Measurements from ENCODE around the gene MESP2. TPM values are rescaled to one million over a fixed set of nuclear protein-coding genes. Genes with fewer than 3 reads are reported as not detected.

The MESP2 gene
- total and polyA plus RNA-seq, 2 experiments from 2014 or later = 0.30 TPM; not detected in 1

DNA sequence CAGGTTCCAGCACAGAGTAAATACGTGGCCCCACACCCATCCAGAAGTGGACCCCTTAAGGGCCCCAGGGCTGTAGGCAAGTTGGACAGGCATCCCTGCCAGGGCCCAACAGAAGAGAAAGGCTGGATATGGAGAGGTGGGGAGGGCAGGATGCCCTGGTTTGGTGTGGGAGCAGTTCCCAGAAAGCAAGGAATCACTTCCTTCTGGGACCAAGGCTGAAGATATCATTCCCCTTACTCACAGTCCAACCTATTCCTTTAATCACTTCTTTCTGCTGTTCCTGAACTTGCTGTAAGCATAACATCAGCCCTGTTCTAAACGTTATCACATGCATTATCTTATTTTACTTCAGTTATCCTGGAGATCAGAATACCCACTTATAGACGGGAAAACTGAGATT is 6.1 kb upstream of the MESP2 start:
- Histone ChIP-seq H3K36me3 (replicated peaks; ENCODE audit: insufficient read depth, low read depth) (no peaks in the 10 kb centered on the region), H2AFZ (no peak overlapping the region), H3K27me3 (no peaks in the 10 kb centered on the region), H3K4me2 (no peak overlapping the region), H3K4me3 (no peak overlapping the region), H4K20me1 (ENCODE audit: insufficient read depth, poor library complexity, severe bottlenecking) (no peaks in the 10 kb centered on the region), H3K9me2 (replicated peaks; ENCODE audit: insufficient read depth) (no peaks in the 10 kb centered on the region), H3K79me2 (no peaks in the 10 kb centered on the region), H3K9me3 (ENCODE audit: low read depth) (no peaks in the 10 kb centered on the region), H3K4me1 (ENCODE audit: insufficient read depth) (peaks cover 7% of the 10 kb centered on the region), H3K27ac (no peak overlapping the region)
- DNase-seq (ENCODE audit: low spot score) = no peak
- no peak for TF ChIP-seq EZH2phosphoT487 (IDR thresholded peaks at IDR 0.05; ENCODE audit: low read depth, severe bottlenecking, unreplicated experiment)
- no peak for TF ChIP-seq EZH2 (IDR thresholded peaks at IDR 0.05; ENCODE audit: borderline replicate concordance)
- TF ChIP-seq, protein P1, sequence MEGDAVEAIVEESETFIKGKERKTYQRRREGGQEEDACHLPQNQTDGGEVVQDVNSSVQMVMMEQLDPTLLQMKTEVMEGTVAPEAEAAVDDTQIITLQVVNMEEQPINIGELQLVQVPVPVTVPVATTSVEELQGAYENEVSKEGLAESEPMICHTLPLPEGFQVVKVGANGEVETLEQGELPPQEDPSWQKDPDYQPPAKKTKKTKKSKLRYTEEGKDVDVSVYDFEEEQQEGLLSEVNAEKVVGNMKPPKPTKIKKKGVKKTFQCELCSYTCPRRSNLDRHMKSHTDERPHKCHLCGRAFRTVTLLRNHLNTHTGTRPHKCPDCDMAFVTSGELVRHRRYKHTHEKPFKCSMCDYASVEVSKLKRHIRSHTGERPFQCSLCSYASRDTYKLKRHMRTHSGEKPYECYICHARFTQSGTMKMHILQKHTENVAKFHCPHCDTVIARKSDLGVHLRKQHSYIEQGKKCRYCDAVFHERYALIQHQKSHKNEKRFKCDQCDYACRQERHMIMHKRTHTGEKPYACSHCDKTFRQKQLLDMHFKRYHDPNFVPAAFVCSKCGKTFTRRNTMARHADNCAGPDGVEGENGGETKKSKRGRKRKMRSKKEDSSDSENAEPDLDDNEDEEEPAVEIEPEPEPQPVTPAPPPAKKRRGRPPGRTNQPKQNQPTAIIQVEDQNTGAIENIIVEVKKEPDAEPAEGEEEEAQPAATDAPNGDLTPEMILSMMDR (IDR thresholded peaks at IDR 0.05; ENCODE audit: poor library complexity) = no peak
- WGBS (ENCODE audit: low lambda C conversion rate, missing lambda C conversion rate) = 70% methylated on average over 3 of the region's 3 CpGs

DNA sequence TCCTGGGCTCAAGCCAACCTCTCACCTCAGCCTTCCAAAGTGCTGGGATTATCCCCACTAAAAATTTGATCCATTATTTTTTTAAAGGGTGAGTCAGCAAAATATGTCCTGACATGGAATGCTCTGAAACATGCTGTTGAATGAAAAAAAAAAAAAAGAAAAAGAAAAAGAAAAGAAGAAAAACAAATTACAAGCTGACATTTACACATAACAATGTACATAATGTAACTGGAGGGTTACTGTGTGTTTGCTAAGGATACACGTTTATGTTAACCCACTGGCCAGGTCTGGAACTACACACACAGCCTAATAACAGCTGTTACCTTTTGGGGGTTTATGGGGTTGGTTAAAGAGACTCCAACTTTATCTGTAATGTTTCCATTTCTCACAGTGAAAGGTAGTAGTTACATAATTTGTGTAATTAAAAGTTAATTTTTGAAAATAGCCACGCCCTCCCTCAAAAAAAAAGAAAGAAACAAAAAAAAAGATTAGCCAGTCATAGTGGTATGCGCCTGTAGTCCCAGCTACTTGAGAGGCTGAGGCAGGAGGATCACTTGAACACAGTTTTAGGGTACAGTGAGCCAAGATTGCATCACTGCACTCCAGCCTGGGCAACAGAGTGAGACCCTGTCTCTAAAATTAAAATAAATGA is 3.1 kb upstream of the MESP2 start:
- TF ChIP-seq EZH2phosphoT487 (IDR thresholded peaks at IDR 0.05; ENCODE audit: low read depth, severe bottlenecking, unreplicated experiment) (no peak), EZH2 (IDR thresholded peaks at IDR 0.05; ENCODE audit: borderline replicate concordance) (no peak)
- TF ChIP-seq, protein P1 (IDR thresholded peaks at IDR 0.05; ENCODE audit: poor library complexity) = peak; percentile 24
- no peak overlapping the region for H3K4me2 ChIP-seq
- no peaks in the 10 kb centered on the region for H4K20me1 ChIP-seq (ENCODE audit: insufficient read depth, poor library complexity, severe bottlenecking)
- no peak overlapping the region for H3K4me3 ChIP-seq
- no peaks in the 10 kb centered on the region for H3K9me2 ChIP-seq (replicated peaks; ENCODE audit: insufficient read depth)
- H3K9me3 ChIP-seq (ENCODE audit: low read depth) = no peaks in the 10 kb centered on the region
- peaks cover 12% of the 10 kb centered on the region for H3K4me1 ChIP-seq (ENCODE audit: insufficient read depth)
- 62% methylated on average over 3 of the region's 3 CpGs for WGBS (ENCODE audit: low lambda C conversion rate, missing lambda C conversion rate)
- no peaks in the 10 kb centered on the region for H3K79me2 ChIP-seq
- no peak overlapping the region for H2AFZ ChIP-seq
- no peak overlapping the region for H3K27ac ChIP-seq
- H3K36me3 ChIP-seq (replicated peaks; ENCODE audit: insufficient read depth, low read depth) = no peaks in the 10 kb centered on the region
- DNase-seq (ENCODE audit: low spot score) = no peak
- no peaks in the 10 kb centered on the region for H3K27me3 ChIP-seq

DNA sequence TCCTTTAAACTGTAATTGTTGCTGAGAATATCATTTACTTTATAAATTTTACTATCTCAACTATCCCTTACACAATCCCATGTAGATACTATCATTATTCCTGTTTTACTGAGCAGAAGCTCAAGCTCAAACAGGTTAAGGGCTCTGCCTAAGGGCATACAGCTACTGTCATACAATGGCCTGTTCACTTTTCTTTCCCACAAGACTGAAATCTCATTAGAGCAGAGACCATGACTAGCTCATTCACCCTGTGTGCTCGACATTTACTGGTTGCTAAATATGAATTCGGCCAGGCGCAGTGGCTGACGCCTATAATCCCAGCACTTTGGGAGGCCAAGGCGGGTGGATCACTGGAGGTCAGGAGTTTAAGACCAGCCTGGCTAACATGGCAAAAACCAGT is 1.6 kb upstream of the MESP2 start:
- H3K4me2 ChIP-seq = no peak overlapping the region

More for the DNA sequence above, 1.6 kb upstream of the MESP2 start:
- Histone ChIP-seq H3K9me2 (replicated peaks; ENCODE audit: insufficient read depth) (no peaks in the 10 kb centered on the region), H3K4me3 (no peak overlapping the region), H3K27me3 (no peaks in the 10 kb centered on the region), H4K20me1 (ENCODE audit: insufficient read depth, poor library complexity, severe bottlenecking) (no peaks in the 10 kb centered on the region), H3K4me1 (ENCODE audit: insufficient read depth) (peaks cover 12% of the 10 kb centered on the region), H3K36me3 (replicated peaks; ENCODE audit: insufficient read depth, low read depth) (no peaks in the 10 kb centered on the region), H3K9me3 (ENCODE audit: low read depth) (no peaks in the 10 kb centered on the region), H3K27ac (no peak overlapping the region), H3K79me2 (no peaks in the 10 kb centered on the region), H2AFZ (no peak overlapping the region)
- WGBS (ENCODE audit: low lambda C conversion rate, missing lambda C conversion rate) = 81% methylated on average over 5 of the region's 5 CpGs
- DNase-seq (ENCODE audit: low spot score) = no peak
- TF ChIP-seq EZH2 (IDR thresholded peaks at IDR 0.05; ENCODE audit: borderline replicate concordance) (no peak), EZH2phosphoT487 (IDR thresholded peaks at IDR 0.05; ENCODE audit: low read depth, severe bottlenecking, unreplicated experiment) (no peak)
- TF ChIP-seq, protein P1 (IDR thresholded peaks at IDR 0.05; ENCODE audit: poor library complexity) = no peak

Data from hepatocyte (in vitro differentiated cells).